GM12892 (cell line): Measurements from ENCODE around the gene TRIP11.

ENCODE experiments used
- POLR2A ChIP-seq: IDR thresholded peaks from 2 replicates; pipeline ENCODE4 v1.6.1; 2011; ENCODE audit warnings: low read depth, low read length, control low read depth
- POLR2AphosphoS5 ChIP-seq: IDR thresholded peaks from 2 replicates; pipeline ENCODE4 v1.6.1; 2011; ENCODE audit warnings: low read depth, low read length, control low read depth
- TAF1 ChIP-seq: IDR thresholded peaks from 2 replicates; pipeline ENCODE4 v1.6.1; 2011; ENCODE audit warnings: low read depth, mild to moderate bottlenecking, control low read depth, low read length, borderline replicate concordance

- TF ChIP-seq TAF1 (no peak), POLR2A (no peak), POLR2AphosphoS5 (no peak)
Observed at GRCh38 chr14:91929700-91930099, 110.2 kb downstream of the TRIP11 start.
